Measurements from ENCODE around the gene TBATA.

Gene TBATA

GRCh38 chr10:70807556-70807955, 22.4 kb upstream of the TBATA start:
- no peak for DNase-seq

GRCh38 chr10:70806841-70807240, 21.7 kb upstream of the TBATA start:
- no peak for DNase-seq

- no peak for DNase-seq
These were observed 20.5 kb upstream of the TBATA start for GRCh38 chr10:70805619-70806215.

- DNase-seq: no peak
These were observed 19.2 kb upstream of the TBATA start for GRCh38 chr10:70804421-70804808.

GRCh38 chr10:70803775-70804420, 18.7 kb upstream of the TBATA start:
- DNase-seq: no peak

- no peak for DNase-seq
These were observed 16.7 kb upstream of the TBATA start for GRCh38 chr10:70801854-70802253.

GRCh38 chr10:70799124-70799523, 13.9 kb upstream of the TBATA start:
- DNase-seq: no peak

GRCh38 chr10:70797840-70798239, 12.7 kb upstream of the TBATA start:
- DNase-seq: no peak

- no peak for DNase-seq
These were observed 10.4 kb upstream of the TBATA start for GRCh38 chr10:70795613-70796012.

- no peak for DNase-seq
These were observed 6.3 kb upstream of the TBATA start for GRCh38 chr10:70791386-70792039.

GRCh38 chr10:70786799-70787415, 1.7 kb upstream of the TBATA start:
- no peak for DNase-seq

- DNase-seq: no peak
These were observed 706 bp downstream of the TBATA start for GRCh38 chr10:70784471-70784870.

- no peak for DNase-seq
These were observed 1.2 kb downstream of the TBATA start for GRCh38 chr10:70784016-70784415.

- DNase-seq: no peak
These were observed 2.2 kb downstream of the TBATA start for GRCh38 chr10:70782746-70783680.

GRCh38 chr10:70782086-70782745, 3.0 kb downstream of the TBATA start:
- DNase-seq: no peak

- DNase-seq: no peak
These were observed 3.6 kb downstream of the TBATA start for GRCh38 chr10:70781461-70782051.

GRCh38 chr10:70780772-70781171, 4.4 kb downstream of the TBATA start:
- no peak for DNase-seq

- no peak for DNase-seq
These were observed 4.8 kb downstream of the TBATA start for GRCh38 chr10:70780370-70780760.

- DNase-seq: no peak
These were observed 5.4 kb downstream of the TBATA start for GRCh38 chr10:70779511-70780369.

GRCh38 chr10:70779088-70779487, 6.1 kb downstream of the TBATA start:
- DNase-seq: no peak
